Astrocyte (in vitro differentiated cells and primary cell): ENCODE results near the gene MOCS2.

Experiments
- EZH2 ChIP-seq: IDR thresholded peaks from 2 replicates; pipeline ENCODE4 v1.6.1; 2012; ENCODE audit warnings: mild to moderate bottlenecking, low read length, inconsistent platforms; ENCODE audit not compliant: insufficient read depth
- TF ChIP-seq, protein P1 (sequence below): IDR thresholded peaks from 2 replicates; pipeline ENCODE4 v1.5.1; 2011; ENCODE audit warnings: low read depth, mild to moderate bottlenecking, inconsistent platforms, low read length, moderate library complexity; ENCODE audit not compliant: insufficient read depth

DNA sequence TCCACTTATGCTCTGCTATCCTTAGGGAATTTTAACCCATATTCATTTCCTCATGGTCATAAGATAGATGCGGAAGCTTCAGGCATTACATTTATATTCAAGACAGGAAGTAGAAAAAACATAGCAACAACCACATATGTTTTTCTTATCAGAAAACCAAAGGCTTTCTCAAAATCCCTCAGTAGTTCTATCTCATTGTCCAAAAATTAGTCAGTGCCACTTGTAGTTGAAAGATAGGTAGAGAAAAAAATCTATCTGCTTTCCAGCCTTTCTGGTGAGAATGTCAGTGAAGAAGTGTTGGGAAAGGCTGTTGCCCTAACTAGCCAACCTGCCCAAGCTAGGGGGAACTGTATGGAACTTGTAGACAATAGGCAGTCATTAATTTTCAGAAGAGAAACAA is 23.5 kb upstream of the MOCS2 start:
- TF ChIP-seq, protein P1, sequence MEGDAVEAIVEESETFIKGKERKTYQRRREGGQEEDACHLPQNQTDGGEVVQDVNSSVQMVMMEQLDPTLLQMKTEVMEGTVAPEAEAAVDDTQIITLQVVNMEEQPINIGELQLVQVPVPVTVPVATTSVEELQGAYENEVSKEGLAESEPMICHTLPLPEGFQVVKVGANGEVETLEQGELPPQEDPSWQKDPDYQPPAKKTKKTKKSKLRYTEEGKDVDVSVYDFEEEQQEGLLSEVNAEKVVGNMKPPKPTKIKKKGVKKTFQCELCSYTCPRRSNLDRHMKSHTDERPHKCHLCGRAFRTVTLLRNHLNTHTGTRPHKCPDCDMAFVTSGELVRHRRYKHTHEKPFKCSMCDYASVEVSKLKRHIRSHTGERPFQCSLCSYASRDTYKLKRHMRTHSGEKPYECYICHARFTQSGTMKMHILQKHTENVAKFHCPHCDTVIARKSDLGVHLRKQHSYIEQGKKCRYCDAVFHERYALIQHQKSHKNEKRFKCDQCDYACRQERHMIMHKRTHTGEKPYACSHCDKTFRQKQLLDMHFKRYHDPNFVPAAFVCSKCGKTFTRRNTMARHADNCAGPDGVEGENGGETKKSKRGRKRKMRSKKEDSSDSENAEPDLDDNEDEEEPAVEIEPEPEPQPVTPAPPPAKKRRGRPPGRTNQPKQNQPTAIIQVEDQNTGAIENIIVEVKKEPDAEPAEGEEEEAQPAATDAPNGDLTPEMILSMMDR: no peak
- no peak for TF ChIP-seq EZH2
